Hepatocyte (in vitro differentiated cells): ENCODE measurements around the gene COPS4. TPM values are rescaled to one million over a fixed set of nuclear protein-coding genes. Genes with fewer than 3 reads are reported as not detected.
A peak's percentile ranks its signal among the peaks of the same experiment; 100 is the strongest.

Experiments used
- DNase-seq: peaks from one replicate; pipeline ENCODE4 v3.0.0-alpha.2; 2016; ENCODE audit warnings: low spot score
- H2AFZ ChIP-seq: fragments of 200-600 bp; sonication (generic); 2 replicates; pipeline ENCODE4 v1.6.0; 2016; ENCODE audit warnings: antibody characterized with exemption, mild to moderate bottlenecking
- H3K27ac ChIP-seq: fragments of 200-600 bp; sonication (generic); 2 replicates; pipeline ENCODE4 v1.5.1; 2016; ENCODE audit warnings: mild to moderate bottlenecking
- H3K27me3 ChIP-seq: fragments of 200-600 bp; sonication (generic); 2 replicates; pipeline ENCODE4 v1.6.1; 2016
- H3K36me3 ChIP-seq: fragments of 200-600 bp; sonication (generic); replicated peaks from 2 replicates; pipeline ENCODE4 v1.5.1; 2016; ENCODE audit warnings: low read depth; ENCODE audit not compliant: insufficient read depth
- H3K4me1 ChIP-seq: fragments of 200-600 bp; sonication (generic); 2 replicates; pipeline ENCODE4 v1.5.1; 2016; ENCODE audit warnings: mild to moderate bottlenecking, moderate library complexity; ENCODE audit not compliant: insufficient read depth
- H3K4me2 ChIP-seq: fragments of 200-600 bp; sonication (generic); 2 replicates; pipeline ENCODE4 v1.6.0; 2016
- H3K4me3 ChIP-seq: fragments of 200-600 bp; sonication (generic); 2 replicates; pipeline ENCODE4 v1.5.1; 2016; ENCODE audit warnings: mild to moderate bottlenecking
- H3K79me2 ChIP-seq: fragments of 200-600 bp; sonication (generic); 2 replicates; pipeline ENCODE4 v1.6.0; 2017; ENCODE audit warnings: mild to moderate bottlenecking
- H3K9me2 ChIP-seq: fragments of 200-600 bp; sonication (generic); replicated peaks from 2 replicates; pipeline ENCODE4 v1.6.0; 2017; ENCODE audit warnings: mild to moderate bottlenecking; ENCODE audit not compliant: insufficient read depth
- H3K9me3 ChIP-seq: fragments of 200-600 bp; sonication (generic); 2 replicates; pipeline ENCODE4 v1.5.1; 2016; ENCODE audit warnings: low read depth, mild to moderate bottlenecking
- H4K20me1 ChIP-seq: fragments of 200-600 bp; sonication (generic); 2 replicates; pipeline ENCODE4 v1.6.0; 2016; ENCODE audit warnings: mild to moderate bottlenecking; ENCODE audit not compliant: insufficient read depth, poor library complexity, severe bottlenecking
- CTCF ChIP-seq: fragments of 200-600 bp; sonication (generic); IDR thresholded peaks from 2 replicates; pipeline ENCODE4 v1.5.1; 2016; ENCODE audit warnings: antibody characterized with exemption, mild to moderate bottlenecking; ENCODE audit not compliant: poor library complexity
- EZH2 ChIP-seq: fragments of 200-600 bp; sonication (generic); IDR thresholded peaks from 2 replicates; pipeline ENCODE4 v1.6.1; 2016; ENCODE audit warnings: antibody characterized with exemption, mild to moderate bottlenecking, borderline replicate concordance
- EZH2phosphoT487 ChIP-seq: fragments of 200-600 bp; sonication (generic); IDR thresholded peaks from one replicate; pipeline ENCODE4 v1.6.1; 2018; ENCODE audit warnings: antibody characterized with exemption, mild to moderate bottlenecking, low read depth, moderate library complexity; ENCODE audit not compliant: unreplicated experiment, severe bottlenecking
- WGBS: methylation state at CpG from one replicate; pipeline ENCODE4 v1.1.6; 2016; ENCODE audit warnings: low lambda C conversion rate; ENCODE audit errors: missing lambda C conversion rate; 5-methylcytosine and 5-hydroxymethylcytosine counted together
- polyA plus RNA-seq: library from polyadenylated mRNA; unstranded; fragments of >200 nt; fragmentation: Nextera tagmentation; extraction: Ambion mirVana; gene quantifications from 2 replicates; pipeline ENCODE4 v1.2.1, GENCODE V29; 2016
- total RNA-seq: library from RNA; depleted of rRNA; stranded (reverse); fragments of >200 nt; gene quantifications from 2 replicates; pipeline ENCODE4 v1.2.3, GENCODE V29; 2014

Gene COPS4
- total and polyA plus RNA-seq, 2 experiments from 2014 or later, result 45.2 to 56.7 TPM

DNA sequence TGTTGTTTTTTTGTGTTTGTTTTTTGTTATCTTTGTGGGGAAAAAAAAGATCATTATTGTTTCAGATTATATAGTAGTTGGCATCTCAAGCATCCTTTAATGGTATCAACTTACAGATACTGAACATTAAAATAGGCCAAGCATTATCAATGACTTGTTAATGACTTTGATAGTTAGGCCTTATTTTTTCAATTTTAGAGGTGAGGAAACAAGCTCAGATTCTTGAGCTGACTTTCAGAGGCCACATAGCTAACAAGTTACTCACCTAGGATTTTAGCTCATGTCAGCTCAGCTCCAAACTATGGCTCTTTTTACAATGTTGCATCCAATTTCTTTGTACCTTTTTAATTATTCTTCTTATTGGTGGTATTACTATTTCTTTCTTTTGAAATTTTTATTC is 80.0 kb downstream of the COPS4 start:
- H3K27ac ChIP-seq, result peak overlapping the region; percentile 64
- no peaks in the 10 kb centered on the region for H3K27me3 ChIP-seq
- no peaks in the 10 kb centered on the region for H3K9me3 ChIP-seq
- H2AFZ ChIP-seq, result no peak overlapping the region
- H3K4me3 ChIP-seq, result no peak overlapping the region
- H3K36me3 ChIP-seq, result no peaks in the 10 kb centered on the region
- no peak for TF ChIP-seq CTCF
- no peak for TF ChIP-seq EZH2phosphoT487
- TF ChIP-seq EZH2, result no peak
- H3K9me2 ChIP-seq, result no peaks in the 10 kb centered on the region
- peaks cover 4% of the 10 kb centered on the region for H3K4me1 ChIP-seq
- DNase-seq, result no peak
- no peaks in the 10 kb centered on the region for H3K79me2 ChIP-seq
- H4K20me1 ChIP-seq, result no peaks in the 10 kb centered on the region
- H3K4me2 ChIP-seq, result no peak overlapping the region

DNA sequence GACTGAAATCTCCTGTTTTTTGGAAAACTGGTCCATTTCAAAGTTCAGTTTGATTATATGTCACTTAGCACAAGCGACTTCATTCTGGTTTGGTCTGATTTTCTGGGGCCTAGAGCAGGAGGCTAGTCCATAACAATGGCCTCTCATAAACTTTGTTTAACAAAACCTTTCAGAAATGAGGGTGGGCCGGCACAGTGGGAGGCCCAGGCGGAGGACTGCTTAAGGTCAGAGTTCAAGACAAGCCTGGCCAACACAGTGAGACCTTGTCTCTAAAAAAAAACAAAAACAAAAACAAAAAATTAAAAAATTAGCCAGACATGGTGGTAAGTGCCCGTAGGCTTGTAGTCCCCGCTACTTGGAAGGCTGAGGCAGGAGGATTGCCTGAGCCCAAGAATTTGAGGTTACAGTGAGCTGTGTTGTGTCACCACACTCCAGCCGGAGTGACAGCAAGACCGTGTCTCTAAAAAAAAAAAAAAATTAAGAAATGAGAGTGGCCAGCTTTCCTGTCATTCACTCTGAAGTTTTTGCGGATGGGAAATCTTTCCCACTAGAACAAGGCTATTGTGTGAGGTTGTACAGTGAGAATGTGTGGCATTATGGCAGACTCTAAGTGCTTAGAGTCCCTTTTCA is 80.8 kb downstream of the COPS4 start:
- peaks cover 4% of the 10 kb centered on the region for H3K4me1 ChIP-seq
- no peaks in the 10 kb centered on the region for H3K9me2 ChIP-seq
- H4K20me1 ChIP-seq, result no peaks in the 10 kb centered on the region
- WGBS, result 79% methylated on average over 7 of the region's 8 CpGs
- no peaks in the 10 kb centered on the region for H3K9me3 ChIP-seq
- H3K36me3 ChIP-seq, result no peaks in the 10 kb centered on the region
- H3K4me3 ChIP-seq, result no peak overlapping the region
- H3K79me2 ChIP-seq, result no peaks in the 10 kb centered on the region
- no peak overlapping the region for H3K4me2 ChIP-seq
- H3K27me3 ChIP-seq, result no peaks in the 10 kb centered on the region
- no peak for DNase-seq
- TF ChIP-seq EZH2phosphoT487, result no peak
- TF ChIP-seq EZH2, result no peak
- no peak for TF ChIP-seq CTCF
- H3K27ac ChIP-seq, result peak overlapping the region; percentile 64
- H2AFZ ChIP-seq, result peak overlapping the region; percentile 6

DNA sequence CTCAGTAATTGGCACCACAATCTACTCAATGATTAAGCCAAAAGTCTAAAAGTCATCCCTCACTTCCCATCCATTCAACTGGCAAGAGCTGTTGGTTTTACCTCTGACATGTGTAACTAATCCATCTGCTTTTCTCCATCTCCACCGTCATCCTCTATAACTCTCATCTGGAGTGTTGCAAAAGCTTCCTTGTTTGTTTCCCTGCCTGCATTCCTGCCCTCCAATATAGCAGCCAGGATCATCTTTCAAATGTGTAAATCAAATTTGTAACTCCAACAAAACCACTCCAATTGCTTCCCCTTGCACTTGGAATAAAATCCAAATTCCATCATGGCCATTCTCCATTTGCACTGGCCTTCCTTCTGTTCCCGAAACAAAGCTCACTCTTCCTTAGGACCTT is 83.9 kb downstream of the COPS4 start:
- Histone ChIP-seq H3K27ac (no peak overlapping the region), H3K9me3 (no peaks in the 10 kb centered on the region), H3K4me3 (no peak overlapping the region), H2AFZ (no peak overlapping the region), H3K4me2 (no peak overlapping the region), H3K27me3 (no peaks in the 10 kb centered on the region), H3K9me2 (no peaks in the 10 kb centered on the region), H4K20me1 (no peaks in the 10 kb centered on the region), H3K36me3 (no peaks in the 10 kb centered on the region), H3K79me2 (no peaks in the 10 kb centered on the region), H3K4me1 (peaks cover 4% of the 10 kb centered on the region)
- no peak for DNase-seq
- 71% methylated on average over 2 of the region's 2 CpGs for WGBS
- TF ChIP-seq EZH2 (no peak), CTCF (no peak), EZH2phosphoT487 (no peak)

- TF ChIP-seq CTCF (no peak), EZH2phosphoT487 (no peak), EZH2 (no peak)
- H4K20me1 ChIP-seq, result no peaks in the 10 kb centered on the region
- H3K9me2 ChIP-seq, result no peaks in the 10 kb centered on the region
- no peak overlapping the region for H3K27ac ChIP-seq
- DNase-seq, result no peak
- WGBS, result 95% methylated on average over 5 of the region's 5 CpGs
- H3K36me3 ChIP-seq, result no peaks in the 10 kb centered on the region
- H3K9me3 ChIP-seq, result no peaks in the 10 kb centered on the region
- H3K4me3 ChIP-seq, result no peak overlapping the region
- H2AFZ ChIP-seq, result no peak overlapping the region
- H3K4me2 ChIP-seq, result no peak overlapping the region
- H3K27me3 ChIP-seq, result no peaks in the 10 kb centered on the region
- H3K4me1 ChIP-seq, result no peaks in the 10 kb centered on the region
- no peaks in the 10 kb centered on the region for H3K79me2 ChIP-seq
Observed at GRCh38 chr4:83121246-83121645, 86.3 kb downstream of the COPS4 start.
